Ovary (tissue), 3 donors: ENCODE measurements around the gene TSPAN5.

Experiments used
- POLR2A ChIP-seq: fragments of 450-650 bp; IDR thresholded peaks from one replicate; pipeline ENCODE4 v1.6.1; 2017; ENCODE audit warnings: antibody characterized with exemption, mild to moderate bottlenecking, moderate library complexity
- TF ChIP-seq, protein P1 (sequence below), 3 donors: fragments of 450-650 bp in 2 of 3; fragments of 200-600 bp in 1 of 3; IDR thresholded peaks; one replicate each; pipeline versions ENCODE4 v1.5.1 to v1.8.0; 2016 to 2022; ENCODE audit warnings: antibody characterized with exemption in 3 of 3, mild to moderate bottlenecking in 1 of 3
- donor health status: DM: no; HTN: no; CAD: no.

DNA sequence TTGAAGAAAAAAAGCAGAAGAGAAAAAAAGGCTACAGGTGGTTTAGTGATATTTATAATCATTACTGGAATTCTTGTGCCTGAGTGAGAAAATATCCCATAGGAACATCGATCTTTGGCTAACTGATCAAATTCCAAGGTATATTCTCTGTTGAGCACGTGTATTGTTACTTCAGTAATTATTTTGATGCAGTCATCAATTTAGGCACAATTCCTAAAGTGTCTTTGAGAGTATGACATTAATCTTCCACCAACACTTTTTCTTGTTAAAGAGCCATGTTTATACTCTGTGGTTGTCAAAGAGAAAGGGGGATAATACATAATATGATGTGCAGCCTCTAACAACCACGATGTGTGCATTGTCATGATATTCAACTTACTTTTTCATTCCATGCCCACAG, 151.1 kb downstream of the TSPAN5 start:
- no peak for TF ChIP-seq POLR2A
- TF ChIP-seq, protein P1, sequence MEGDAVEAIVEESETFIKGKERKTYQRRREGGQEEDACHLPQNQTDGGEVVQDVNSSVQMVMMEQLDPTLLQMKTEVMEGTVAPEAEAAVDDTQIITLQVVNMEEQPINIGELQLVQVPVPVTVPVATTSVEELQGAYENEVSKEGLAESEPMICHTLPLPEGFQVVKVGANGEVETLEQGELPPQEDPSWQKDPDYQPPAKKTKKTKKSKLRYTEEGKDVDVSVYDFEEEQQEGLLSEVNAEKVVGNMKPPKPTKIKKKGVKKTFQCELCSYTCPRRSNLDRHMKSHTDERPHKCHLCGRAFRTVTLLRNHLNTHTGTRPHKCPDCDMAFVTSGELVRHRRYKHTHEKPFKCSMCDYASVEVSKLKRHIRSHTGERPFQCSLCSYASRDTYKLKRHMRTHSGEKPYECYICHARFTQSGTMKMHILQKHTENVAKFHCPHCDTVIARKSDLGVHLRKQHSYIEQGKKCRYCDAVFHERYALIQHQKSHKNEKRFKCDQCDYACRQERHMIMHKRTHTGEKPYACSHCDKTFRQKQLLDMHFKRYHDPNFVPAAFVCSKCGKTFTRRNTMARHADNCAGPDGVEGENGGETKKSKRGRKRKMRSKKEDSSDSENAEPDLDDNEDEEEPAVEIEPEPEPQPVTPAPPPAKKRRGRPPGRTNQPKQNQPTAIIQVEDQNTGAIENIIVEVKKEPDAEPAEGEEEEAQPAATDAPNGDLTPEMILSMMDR (IDR thresholded peaks at IDR 0.05): no peak
